Measurements from ENCODE around the gene SERPINI1. TPM values are rescaled to one million over a fixed set of nuclear protein-coding genes. Genes with fewer than 3 reads are reported as not detected.

Gene SERPINI1
- polyA plus RNA-seq, 1 experiment = 0.91 TPM

GRCh38 chr3:167700926-167701325, 34.6 kb upstream of the SERPINI1 start:
- TF ChIP-seq CTCF (IDR thresholded peaks at IDR 0.05; ENCODE audit: insufficient read depth, low read depth, low read length) = no peak
- no peaks in the 10 kb centered on the region for H3K27me3 ChIP-seq (ENCODE audit: control insufficient read depth, insufficient read depth, low read length)
- H3K4me3 ChIP-seq (ENCODE audit: low read depth, low read length) = no peak overlapping the region
- DNase-seq (ENCODE audit: low read depth) = no peak
- peaks cover 2% of the 10 kb centered on the region; the same call in 1 of the 2 replicates for H3K36me3 ChIP-seq (ENCODE audit: control insufficient read depth, insufficient read depth, low read length)
- POLR2A ChIA-PET = no interaction called here
- CTCF ChIA-PET = interaction anchor here (0.6 to 1.5 kb wide), 3 partner anchors 16 to 938 kb away, joined by 3 to 6 read pairs (median 3); no protein-coding TSS in a partner anchor

GRCh38 chr3:167705840-167706239, 29.7 kb upstream of the SERPINI1 start:
- POLR2A ChIA-PET = no interaction called here
- no peak for TF ChIP-seq CTCF (IDR thresholded peaks at IDR 0.05; ENCODE audit: insufficient read depth, low read depth, low read length)
- H3K27me3 ChIP-seq (ENCODE audit: control insufficient read depth, insufficient read depth, low read length) = no peaks in the 10 kb centered on the region
- H3K36me3 ChIP-seq (ENCODE audit: control insufficient read depth, insufficient read depth, low read length) = peaks cover 11% of the 10 kb centered on the region
- CTCF ChIA-PET = no interaction called here
- no peak for DNase-seq (ENCODE audit: low read depth)
- H3K4me3 ChIP-seq (ENCODE audit: low read depth, low read length) = no peak overlapping the region

- DNase-seq (ENCODE audit: low read depth) = no peak
- ChIA-PET CTCF (interaction anchor here (0.6 kb wide), 1 partner anchor 38 kb away, joined by 3 read pairs; no protein-coding TSS in a partner anchor), POLR2A (no interaction called here)
- peaks cover 10% of the 10 kb centered on the region for H3K36me3 ChIP-seq (ENCODE audit: control insufficient read depth, insufficient read depth, low read length)
- no peak overlapping the region for H3K4me3 ChIP-seq (ENCODE audit: low read depth, low read length)
- no peak for TF ChIP-seq CTCF (IDR thresholded peaks at IDR 0.05; ENCODE audit: insufficient read depth, low read depth, low read length)
- no peaks in the 10 kb centered on the region for H3K27me3 ChIP-seq (ENCODE audit: control insufficient read depth, insufficient read depth, low read length)
These were observed 25.8 kb upstream of the SERPINI1 start for GRCh38 chr3:167709690-167710089.

GRCh38 chr3:167710552-167710951, 25.0 kb upstream of the SERPINI1 start:
- TF ChIP-seq CTCF (IDR thresholded peaks at IDR 0.05; ENCODE audit: insufficient read depth, low read depth, low read length) = no peak
- ChIA-PET CTCF (no interaction called here), POLR2A (no interaction called here)
- no peak for DNase-seq (ENCODE audit: low read depth)
- Histone ChIP-seq H3K27me3 (ENCODE audit: control insufficient read depth, insufficient read depth, low read length) (no peaks in the 10 kb centered on the region), H3K4me3 (ENCODE audit: low read depth, low read length) (no peak overlapping the region), H3K36me3 (ENCODE audit: control insufficient read depth, insufficient read depth, low read length) (peaks cover 10% of the 10 kb centered on the region)

- no peak for DNase-seq (ENCODE audit: low read depth)
- ChIA-PET POLR2A (no interaction called here), CTCF (interaction anchor here (1.0 kb wide), 1 partner anchor 28 kb away, joined by 3 read pairs; no protein-coding TSS in a partner anchor)
- peaks cover 10% of the 10 kb centered on the region for H3K36me3 ChIP-seq (ENCODE audit: control insufficient read depth, insufficient read depth, low read length)
- no peak overlapping the region for H3K4me3 ChIP-seq (ENCODE audit: low read depth, low read length)
- TF ChIP-seq CTCF (IDR thresholded peaks at IDR 0.05; ENCODE audit: insufficient read depth, low read depth, low read length) = no peak
- no peaks in the 10 kb centered on the region for H3K27me3 ChIP-seq (ENCODE audit: control insufficient read depth, insufficient read depth, low read length)
These were observed 24.1 kb upstream of the SERPINI1 start for GRCh38 chr3:167711439-167711838.
